Endothelial cell of umbilical vein (primary cell): ENCODE results near the gene SLC7A10. TPM values are rescaled to one million over a fixed set of nuclear protein-coding genes. Genes with fewer than 3 reads are reported as not detected.

Experiments
- BruUV-seq: library from RNA; stranded (reverse); fragments of 400-500 nt; replicated peaks from 2 replicates; lab custom pipeline; 2021; lab: Mats Ljungman, UMichigan
- CTCF ChIA-PET: fragments of 300-600, 350-600 bp; sonication (Branson Sonifier 250); formaldehyde crosslinking; loops from one replicate; lab custom pipeline; 2021; ENCODE audit warnings: antibody characterized with exemption, inconsistent platforms; lab: Charles Lee
- POLR2A ChIA-PET: fragments of 300-600, 350-600 bp; sonication (Branson Sonifier 250); formaldehyde crosslinking; loops from one replicate; lab custom pipeline; 2021; ENCODE audit warnings: antibody characterized with exemption, inconsistent platforms; lab: Charles Lee
- DNase-seq: peaks from one replicate; pipeline ENCODE4 v3.0.0-alpha.2; 2011; ENCODE audit warnings: low read depth, low spot score
- FAIRE-seq: peaks from 2 replicates; lab custom pipeline; 2011; peaks lifted over from hg19 to GRCh38; lab: Jason Lieb, UNC
- H2AFZ ChIP-seq: 2 replicates; pipeline ENCODE4 v1.6.0; 2012; ENCODE audit warnings: low read depth, low read length, control low read depth, inconsistent platforms
- H3K27ac ChIP-seq: 2 replicates; pipeline ENCODE4 v1.5.1; 2011; ENCODE audit warnings: low read depth, mild to moderate bottlenecking, control low read depth, low read length, moderate library complexity; ENCODE audit not compliant: insufficient read depth
- H3K27me3 ChIP-seq, 2 experiments: 2 replicates each; pipeline versions ENCODE4 v1.6.0 to v1.6.1; 2011; ENCODE audit warnings: low read length in 2 of 2, mixed read lengths in 1 of 2; ENCODE audit not compliant: control insufficient read depth in 2 of 2, insufficient read depth in 2 of 2
- H3K36me3 ChIP-seq, 2 experiments: 2 replicates in 1 of 2; 3 replicates in 1 of 2; pipeline ENCODE4 v1.5.1; 2011; ENCODE audit warnings: low read length in 2 of 2, mild to moderate bottlenecking in 1 of 2, moderate library complexity in 1 of 2; ENCODE audit not compliant: control insufficient read depth in 2 of 2, insufficient read depth in 2 of 2; ENCODE audit errors: extremely low read depth in 1 of 2
- H3K4me1 ChIP-seq: 3 replicates; pipeline ENCODE4 v1.5.1; 2011; ENCODE audit warnings: mild to moderate bottlenecking, low read length; ENCODE audit not compliant: control insufficient read depth, insufficient read depth; ENCODE audit errors: extremely low read depth
- H3K4me2 ChIP-seq: 2 replicates; pipeline ENCODE4 v1.6.1; 2011; ENCODE audit warnings: low read length, control low read depth, mixed read lengths; ENCODE audit not compliant: insufficient read depth
- H3K4me3 ChIP-seq, 3 experiments: fragments of 200-600 bp in 1 of 3; sonication (generic), shearing (Covaris generic) in 1 of 3; replicated peaks in 1 of 3; 2 replicates each; pipeline ENCODE4 v1.5.1; 2011 to 2016; ENCODE audit warnings: control low read depth in 3 of 3, low read length in 3 of 3, mild to moderate bottlenecking in 2 of 3, inconsistent platforms in 1 of 3, low read depth in 1 of 3, moderate library complexity in 1 of 3; ENCODE audit not compliant: insufficient read depth in 1 of 3
- H3K79me2 ChIP-seq: 2 replicates; pipeline ENCODE4 v1.6.0; 2012; ENCODE audit warnings: low read length, inconsistent platforms; ENCODE audit not compliant: control insufficient read depth, insufficient read depth
- H3K9ac ChIP-seq: replicated peaks from 2 replicates; pipeline ENCODE3; 2011; ENCODE audit warnings: low read length, control low read depth; ENCODE audit not compliant: insufficient read depth; ENCODE audit errors: extremely low read depth
- H3K9me1 ChIP-seq: replicated peaks from 3 replicates; pipeline ENCODE4 v1.6.0; 2011; ENCODE audit warnings: mild to moderate bottlenecking, low read length; ENCODE audit not compliant: control insufficient read depth, insufficient read depth; ENCODE audit errors: extremely low read depth
- H3K9me3 ChIP-seq: replicated peaks from 2 replicates; pipeline ENCODE4 v1.5.1; 2012; ENCODE audit warnings: low read length, inconsistent platforms; ENCODE audit not compliant: control insufficient read depth, insufficient read depth
- H4K20me1 ChIP-seq: replicated peaks from 2 replicates; pipeline ENCODE3; 2011; ENCODE audit warnings: mild to moderate bottlenecking, low read length; ENCODE audit not compliant: control insufficient read depth, insufficient read depth; ENCODE audit errors: extremely low read depth
- EZH2 ChIP-seq: IDR thresholded peaks from 2 replicates; pipeline ENCODE4 v1.6.1; 2012; ENCODE audit warnings: borderline replicate concordance, low read depth, mild to moderate bottlenecking, moderate library complexity, low read length, inconsistent platforms; ENCODE audit not compliant: severe bottlenecking
- FOS ChIP-seq: IDR thresholded peaks from 2 replicates; pipeline ENCODE4 v1.6.1; 2011; ENCODE audit warnings: mild to moderate bottlenecking, low read length, moderate library complexity, borderline replicate concordance; ENCODE audit not compliant: insufficient read depth
- GATA2 ChIP-seq: IDR thresholded peaks from 2 replicates; pipeline ENCODE4 v1.7.0; 2011; ENCODE audit warnings: low read depth, mild to moderate bottlenecking, moderate library complexity, mixed read lengths, low read length; ENCODE audit not compliant: insufficient read length, insufficient read depth
- JUN ChIP-seq: IDR thresholded peaks from 2 replicates; pipeline ENCODE4 v1.6.1; 2011; ENCODE audit warnings: borderline replicate concordance, low read depth; ENCODE audit not compliant: insufficient read length, insufficient read depth
- MAX ChIP-seq: IDR thresholded peaks from 2 replicates; pipeline ENCODE4 v1.6.1; 2011; ENCODE audit not compliant: insufficient read depth, insufficient read length
- MYC ChIP-seq: IDR thresholded peaks from one replicate; pipeline ENCODE4 v1.6.1; 2011; ENCODE audit warnings: mild to moderate bottlenecking, low read depth, low read length
- POLR2A ChIP-seq: IDR thresholded peaks from 2 replicates; pipeline ENCODE4 v1.6.1; 2012; ENCODE audit warnings: low read depth, mild to moderate bottlenecking, control low read depth, low read length
- POLR2AphosphoS5 ChIP-seq: IDR thresholded peaks from 2 replicates; pipeline ENCODE4 v1.6.1; 2012; ENCODE audit warnings: low read depth, mild to moderate bottlenecking, control low read depth, low read length, moderate library complexity; ENCODE audit not compliant: insufficient read depth
- dilution Hi-C: fragments of 300-500 bp; cut with MboI; formaldehyde crosslinking; loops from one replicate; pipeline ENCODE4 v1.15.0; 2019; ENCODE audit warnings: low sequenced_read_pairs; ENCODE audit not compliant: extremely low pct_ligation_motif_present
- intact Hi-C: fragments of 100-400 bp; cut with micrococcal nuclease; formaldehyde crosslinking; loops from one replicate; pipeline ENCODE4 v1.10.0; 2022
- polyA plus RNA-seq, 4 experiments: library from polyadenylated mRNA; depleted of rRNA in 3 of 4; stranded (reverse) in 3 of 4; unstranded in 1 of 4; fragments of >200 nt; gene quantifications; 2 replicates each; pipeline versions ENCODE4 v1.2.1 to v1.2.3, GENCODE V29; 2011 to 2012; ENCODE audit warnings: missing spikeins in 1 of 4
- total RNA-seq: library from RNA; stranded (reverse); gene quantifications from 2 replicates; pipeline ENCODE4 v1.2.3, GENCODE V29; 2021
- TF ChIP-seq, protein P1 (sequence below), 2 donors: IDR thresholded peaks; 1 replicate in 1 of 2; 2 replicates in 1 of 2; pipeline ENCODE4 v1.5.1; 2011; ENCODE audit warnings: low read length in 2 of 2, mild to moderate bottlenecking in 2 of 2, moderate library complexity in 2 of 2, control low read depth in 1 of 2, inconsistent platforms in 1 of 2, low read depth in 1 of 2; ENCODE audit not compliant: insufficient read depth in 1 of 2; ENCODE audit errors: extremely low read depth in 1 of 2

The SLC7A10 gene
- total and polyA plus RNA-seq, 2 donors (not counting 3 experiments of a cell fraction or from before 2014, with no cell fraction given): not detected

DNA sequence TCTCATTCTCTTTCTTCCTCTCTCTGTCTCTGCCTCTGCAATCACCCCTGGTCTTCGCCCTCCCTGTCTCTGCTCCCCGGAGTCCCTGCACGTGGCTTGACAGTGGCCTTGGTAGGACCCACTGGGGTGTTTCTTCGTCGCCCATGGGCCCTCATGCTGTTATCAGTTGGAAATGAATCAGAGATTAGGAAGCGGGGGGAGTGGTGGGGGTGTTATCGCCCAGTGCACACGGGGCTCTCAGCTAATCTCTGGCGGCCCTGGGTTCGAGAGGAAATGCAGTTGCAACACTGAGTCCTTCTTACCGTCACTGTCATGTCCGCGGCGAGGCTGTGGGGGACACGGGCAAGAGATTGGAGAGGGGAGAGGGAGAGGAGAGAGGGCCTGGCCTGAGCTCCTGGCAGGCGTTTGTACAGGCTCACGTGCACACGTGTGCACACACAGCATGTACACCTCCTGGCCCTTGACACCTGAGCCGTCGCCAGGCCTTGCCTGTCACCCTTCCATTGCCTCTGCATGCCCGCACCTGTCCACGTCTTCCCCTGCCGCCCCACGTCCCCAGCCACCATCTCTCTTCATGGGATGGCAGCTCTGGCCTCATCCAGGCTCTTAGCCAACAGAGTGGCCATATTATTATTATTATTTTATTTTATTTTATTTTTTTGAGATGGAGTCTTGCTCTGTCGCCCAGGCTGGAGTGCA is 37.8 kb upstream of the SLC7A10 start:
- Histone ChIP-seq H3K4me3 (no peak overlapping the region), H3K79me2 (no peaks in the 10 kb centered on the region), H3K9me3 (no peaks in the 10 kb centered on the region), H2AFZ (no peak overlapping the region), H3K36me3 (no peaks in the 10 kb centered on the region), H3K4me1 (no peaks in the 10 kb centered on the region), H3K9ac (no peak overlapping the region), H3K27ac (no peak overlapping the region), H4K20me1 (no peaks in the 10 kb centered on the region), H3K9me1 (no peaks in the 10 kb centered on the region), H3K4me2 (no peak overlapping the region), H3K27me3 (no peaks in the 10 kb centered on the region)
- CTCF ChIA-PET: no interaction called here
- no peak for DNase-seq
- POLR2A ChIA-PET: no interaction called here
- TF ChIP-seq POLR2A (no peak), JUN (no peak), MYC (no peak), MAX (no peak), GATA2 (no peak), EZH2 (no peak), FOS (no peak), POLR2AphosphoS5 (no peak)
- TF ChIP-seq, protein P1, sequence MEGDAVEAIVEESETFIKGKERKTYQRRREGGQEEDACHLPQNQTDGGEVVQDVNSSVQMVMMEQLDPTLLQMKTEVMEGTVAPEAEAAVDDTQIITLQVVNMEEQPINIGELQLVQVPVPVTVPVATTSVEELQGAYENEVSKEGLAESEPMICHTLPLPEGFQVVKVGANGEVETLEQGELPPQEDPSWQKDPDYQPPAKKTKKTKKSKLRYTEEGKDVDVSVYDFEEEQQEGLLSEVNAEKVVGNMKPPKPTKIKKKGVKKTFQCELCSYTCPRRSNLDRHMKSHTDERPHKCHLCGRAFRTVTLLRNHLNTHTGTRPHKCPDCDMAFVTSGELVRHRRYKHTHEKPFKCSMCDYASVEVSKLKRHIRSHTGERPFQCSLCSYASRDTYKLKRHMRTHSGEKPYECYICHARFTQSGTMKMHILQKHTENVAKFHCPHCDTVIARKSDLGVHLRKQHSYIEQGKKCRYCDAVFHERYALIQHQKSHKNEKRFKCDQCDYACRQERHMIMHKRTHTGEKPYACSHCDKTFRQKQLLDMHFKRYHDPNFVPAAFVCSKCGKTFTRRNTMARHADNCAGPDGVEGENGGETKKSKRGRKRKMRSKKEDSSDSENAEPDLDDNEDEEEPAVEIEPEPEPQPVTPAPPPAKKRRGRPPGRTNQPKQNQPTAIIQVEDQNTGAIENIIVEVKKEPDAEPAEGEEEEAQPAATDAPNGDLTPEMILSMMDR (IDR thresholded peaks at IDR 0.05; ENCODE audit: extremely low read depth in 1 of 2, insufficient read depth in 1 of 2, low read depth in 1 of 2, low read length in 2 of 2): no peak
- intact Hi-C loops: no loop called here
- no peak for FAIRE-seq
- dilution Hi-C loops: no loop called here
- no TSS peak for BruUV-seq
